ENCODE measurements around the gene RPS6KA2.

Gene RPS6KA2

GRCh38 chr6:166494757-166495486, 132.1 kb downstream of the RPS6KA2 start:
- TF ChIP-seq, protein P1, sequence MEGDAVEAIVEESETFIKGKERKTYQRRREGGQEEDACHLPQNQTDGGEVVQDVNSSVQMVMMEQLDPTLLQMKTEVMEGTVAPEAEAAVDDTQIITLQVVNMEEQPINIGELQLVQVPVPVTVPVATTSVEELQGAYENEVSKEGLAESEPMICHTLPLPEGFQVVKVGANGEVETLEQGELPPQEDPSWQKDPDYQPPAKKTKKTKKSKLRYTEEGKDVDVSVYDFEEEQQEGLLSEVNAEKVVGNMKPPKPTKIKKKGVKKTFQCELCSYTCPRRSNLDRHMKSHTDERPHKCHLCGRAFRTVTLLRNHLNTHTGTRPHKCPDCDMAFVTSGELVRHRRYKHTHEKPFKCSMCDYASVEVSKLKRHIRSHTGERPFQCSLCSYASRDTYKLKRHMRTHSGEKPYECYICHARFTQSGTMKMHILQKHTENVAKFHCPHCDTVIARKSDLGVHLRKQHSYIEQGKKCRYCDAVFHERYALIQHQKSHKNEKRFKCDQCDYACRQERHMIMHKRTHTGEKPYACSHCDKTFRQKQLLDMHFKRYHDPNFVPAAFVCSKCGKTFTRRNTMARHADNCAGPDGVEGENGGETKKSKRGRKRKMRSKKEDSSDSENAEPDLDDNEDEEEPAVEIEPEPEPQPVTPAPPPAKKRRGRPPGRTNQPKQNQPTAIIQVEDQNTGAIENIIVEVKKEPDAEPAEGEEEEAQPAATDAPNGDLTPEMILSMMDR (IDR thresholded peaks at IDR 0.05; ENCODE audit: insufficient read depth, low read length): no peak
- TF ChIP-seq GABPA (IDR thresholded peaks at IDR 0.05; ENCODE audit: low read depth) (no peak), REST (IDR thresholded peaks at IDR 0.05; ENCODE audit: insufficient replicate concordance, low read depth) (no peak), SPI1 (IDR thresholded peaks at IDR 0.05; ENCODE audit: borderline replicate concordance, low read depth) (no peak), POLR2AphosphoS5 (IDR thresholded peaks at IDR 0.05; ENCODE audit: low read depth) (no peak)
- Histone ChIP-seq H3K4me3 (replicated peaks; ENCODE audit: insufficient read depth, low read length) (no peak overlapping the region), H3K27ac (replicated peaks) (no peak overlapping the region), H3K27me3 (ENCODE audit: insufficient read depth, poor library complexity, severe bottlenecking) (no peaks in the 10 kb centered on the region)
- DNase-seq (ENCODE audit: low read depth in 1 of 2, low spot score in 1 of 2): no peak

DNA sequence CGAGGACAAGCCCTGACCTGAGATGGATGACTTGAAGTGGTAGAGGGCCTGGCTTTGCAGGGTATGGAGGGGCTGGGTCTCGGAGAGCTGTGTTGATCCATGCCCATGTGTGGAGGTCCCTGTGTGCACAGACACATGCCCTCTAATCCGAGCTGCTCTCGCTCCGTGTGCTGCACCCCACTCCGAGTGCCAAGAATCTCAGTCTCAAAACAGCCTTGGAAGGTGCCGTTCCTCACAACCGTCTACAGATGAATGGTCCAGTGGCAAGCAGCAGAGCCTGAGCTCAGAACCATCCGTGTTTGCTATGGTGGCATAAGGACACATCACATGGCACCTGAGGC, 133.0 kb downstream of the RPS6KA2 start:
- H3K4me3 ChIP-seq (replicated peaks; ENCODE audit: insufficient read depth, low read length): no peak overlapping the region
- DNase-seq (ENCODE audit: low read depth in 1 of 2, low spot score in 1 of 2): no peak
- no peak overlapping the region for H3K27ac ChIP-seq (replicated peaks)
- TF ChIP-seq SPI1 (IDR thresholded peaks at IDR 0.05; ENCODE audit: borderline replicate concordance, low read depth) (no peak), GABPA (IDR thresholded peaks at IDR 0.05; ENCODE audit: low read depth) (no peak), POLR2AphosphoS5 (IDR thresholded peaks at IDR 0.05; ENCODE audit: low read depth) (no peak), REST (IDR thresholded peaks at IDR 0.05; ENCODE audit: insufficient replicate concordance, low read depth) (no peak)
- TF ChIP-seq, protein P1 (IDR thresholded peaks at IDR 0.05; ENCODE audit: insufficient read depth, low read length): no peak
- no peaks in the 10 kb centered on the region for H3K27me3 ChIP-seq (ENCODE audit: insufficient read depth, poor library complexity, severe bottlenecking)

- Histone ChIP-seq H3K27me3 (ENCODE audit: insufficient read depth, poor library complexity, severe bottlenecking) (no peaks in the 10 kb centered on the region), H3K4me3 (replicated peaks; ENCODE audit: insufficient read depth, low read length) (no peak overlapping the region), H3K27ac (replicated peaks) (no peak overlapping the region)
- TF ChIP-seq GABPA (IDR thresholded peaks at IDR 0.05; ENCODE audit: low read depth) (no peak), SPI1 (IDR thresholded peaks at IDR 0.05; ENCODE audit: borderline replicate concordance, low read depth) (no peak), REST (IDR thresholded peaks at IDR 0.05; ENCODE audit: insufficient replicate concordance, low read depth) (no peak), POLR2AphosphoS5 (IDR thresholded peaks at IDR 0.05; ENCODE audit: low read depth) (no peak)
- TF ChIP-seq, protein P1 (IDR thresholded peaks at IDR 0.05; ENCODE audit: insufficient read depth, low read length): no peak
- DNase-seq (ENCODE audit: low read depth in 1 of 2, low spot score in 1 of 2): no peak
These were observed 133.5 kb downstream of the RPS6KA2 start for GRCh38 chr6:166493427-166494100.

All from HL-60 (cell line).